SH-SY5Y (cell line): ENCODE data around the gene ADPGK.

Experiments used
- GATA2 ChIP-seq: IDR thresholded peaks from 2 replicates; pipeline ENCODE4 v1.6.1; 2011; ENCODE audit warnings: mild to moderate bottlenecking, low read depth, low read length
- GATA3 ChIP-seq: IDR thresholded peaks from 2 replicates; pipeline ENCODE4 v1.6.1; 2011; ENCODE audit warnings: low read depth, mild to moderate bottlenecking, low read length, moderate library complexity

GRCh38 chr15:72803006-72803405 lies 19.4 kb upstream of the ADPGK start:
- TF ChIP-seq GATA2 = no peak
- no peak for TF ChIP-seq GATA3
